Lung (tissue), 12 donors: ENCODE data around the gene MYL5. TPM values are rescaled to one million over a fixed set of nuclear protein-coding genes. Genes with fewer than 3 reads are reported as not detected.

Experiments
- ATAC-seq: fragments of 200-7000 bp; cut with Tn5 transposase; one replicate; pipeline ENCODE4 v1.9.1; 2020; ENCODE audit warnings: moderate number of reproducible peaks; ENCODE audit not compliant: insufficient read depth, low FRiP score
- DNase-seq, 3 donors: peaks; one replicate each; pipeline ENCODE4 v3.0.0-alpha.2; 2013 to 2017
- H3K27ac ChIP-seq, 2 donors: one replicate each; pipeline ENCODE4 v1.5.1; 2013; ENCODE audit warnings: mild to moderate bottlenecking in 2 of 2, moderate library complexity in 2 of 2, control low read depth in 1 of 2, inconsistent platforms in 1 of 2, low read depth in 1 of 2, low read length in 1 of 2
- H3K27me3 ChIP-seq, 3 donors: one replicate each; pipeline ENCODE4 v1.5.1; 2013; ENCODE audit warnings: low read length in 2 of 3; ENCODE audit not compliant: control insufficient read depth in 3 of 3, insufficient read depth in 3 of 3
- H3K36me3 ChIP-seq, 4 donors: one replicate each; pipeline ENCODE4 v1.5.1; 2013; ENCODE audit warnings: low read length in 4 of 4, mild to moderate bottlenecking in 1 of 4, moderate library complexity in 1 of 4; ENCODE audit not compliant: control insufficient read depth in 4 of 4, insufficient read depth in 4 of 4
- H3K4me1 ChIP-seq, 5 donors: one replicate each; pipeline ENCODE4 v1.5.1; 2013; ENCODE audit warnings: low read length in 5 of 5, mild to moderate bottlenecking in 2 of 5, moderate library complexity in 1 of 5; ENCODE audit not compliant: control insufficient read depth in 5 of 5, insufficient read depth in 5 of 5
- H3K4me3 ChIP-seq: one replicate; pipeline ENCODE4 v1.5.1; 2013; ENCODE audit warnings: mild to moderate bottlenecking, control low read depth, moderate library complexity
- H3K9ac ChIP-seq, 2 donors: one replicate each; pipeline ENCODE4 v1.5.1; 2013; ENCODE audit warnings: low read length in 2 of 2, control low read depth in 1 of 2; ENCODE audit not compliant: insufficient read depth in 1 of 2
- H3K9me3 ChIP-seq, 4 donors: one replicate each; pipeline ENCODE4 v1.5.1; 2013; ENCODE audit warnings: low read length in 3 of 4, mild to moderate bottlenecking in 1 of 4, moderate library complexity in 1 of 4; ENCODE audit not compliant: control insufficient read depth in 4 of 4, insufficient read depth in 3 of 4
- CTCF ChIP-seq: IDR thresholded peaks from 2 replicates; pipeline ENCODE4 v1.5.1; 2012; ENCODE audit warnings: mild to moderate bottlenecking; ENCODE audit errors: control extremely low read depth, extremely low read depth
- WGBS, 2 donors: extraction: QIAGEN DNeasy Blood & Tissue Kit; methylation state at CpG; one replicate each; pipeline ENCODE4 v1.1.7; 2013; 5-methylcytosine and 5-hydroxymethylcytosine counted together
- polyA plus RNA-seq, 2 donors: library from polyadenylated mRNA; stranded (reverse); fragments of 200-250 nt; gene quantifications; one replicate each; pipeline ENCODE4 v1.2.1, GENCODE V29; 2013
- total RNA-seq, 2 donors: library from RNA; depleted of rRNA in 1 of 2; stranded (reverse); fragments of >200 nt in 1 of 2; gene quantifications; one replicate each; pipeline ENCODE4 v1.2.1, GENCODE V29; 2014 to 2021
- donor health status: control.
- donor health status: control.
- donor health status: Bipolar disorder and iron deficiency.
- donor health status: healthy.
- donor health status: DM: yes; HTN: yes; CAD: no.

Gene MYL5
- total and polyA plus RNA-seq, 4 donors = 5.6 to 20.0 (median 10.5) TPM

DNA sequence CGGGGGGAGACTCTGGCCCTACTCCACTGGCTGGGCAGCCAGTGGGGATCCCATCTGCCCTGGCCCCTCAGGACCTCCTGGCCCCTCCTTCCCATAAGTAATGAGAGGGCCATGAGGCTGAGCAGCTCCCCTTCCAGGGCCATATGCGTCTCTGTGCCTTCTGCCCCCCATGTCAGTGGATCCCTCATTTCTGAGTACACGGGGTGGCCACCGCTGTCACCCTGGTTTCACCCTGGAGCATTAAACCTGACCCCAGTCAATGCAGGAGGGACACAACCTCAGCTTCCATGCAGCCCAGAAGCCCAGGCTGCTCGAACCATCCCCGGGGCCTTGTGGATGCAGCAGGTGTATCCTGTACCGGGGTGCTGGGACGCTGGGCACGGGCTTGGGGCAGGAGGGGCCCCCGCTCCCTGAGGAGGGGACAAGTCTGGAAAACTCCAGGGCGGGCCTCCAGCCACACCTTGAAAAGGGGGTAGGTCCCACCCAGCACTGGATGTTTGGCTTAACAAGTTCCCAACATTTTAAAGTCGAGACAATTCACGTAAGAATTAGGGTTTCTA, 24.5 kb upstream of the MYL5 start:
- Histone ChIP-seq H3K4me1 (no peaks in the 10 kb centered on the region), H3K36me3 (no peaks in the 10 kb centered on the region), H3K27ac (no peak overlapping the region), H3K9me3 (peaks cover 0 to 4% (median 0%) of the 10 kb centered on the region in 4 donors), H3K4me3 (no peak overlapping the region), H3K27me3 (peaks cover 0 to 40% (median 3%) of the 10 kb centered on the region in 3 donors), H3K9ac (no peak overlapping the region)
- ATAC-seq (no peak), DNase-seq (no peak)
- TF ChIP-seq CTCF = no peak
- WGBS, 2 donors = 87 to 90% methylated on average over 13 of the region's 13 CpGs

DNA sequence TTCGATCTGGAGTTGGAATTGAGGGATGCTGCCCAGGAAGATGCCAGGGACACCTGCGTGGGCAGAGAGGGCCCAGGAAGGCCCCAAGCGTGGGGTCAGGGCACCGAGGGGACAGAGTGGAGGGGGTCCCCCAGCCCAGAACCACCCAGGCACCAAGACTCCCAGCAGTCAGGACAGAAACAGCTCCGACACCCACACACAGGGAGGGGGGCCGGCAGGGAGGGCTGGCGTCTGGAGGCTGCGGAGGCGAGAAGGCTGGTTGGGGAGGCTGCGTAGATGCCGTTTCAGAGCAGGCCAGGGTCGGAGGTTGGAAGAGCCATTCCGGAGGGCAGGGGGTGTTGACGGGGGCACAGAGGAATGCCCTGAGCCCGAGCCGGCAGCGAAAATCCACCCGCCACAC, 23.9 kb upstream of the MYL5 start:
- ATAC-seq (no peak), DNase-seq (peak in 1 of 3 donors; percentile 6)
- WGBS, 2 donors = 76 to 88% methylated on average over 17 to 18 of the region's 18 CpGs
- Histone ChIP-seq H3K9me3 (peaks cover 0 to 4% (median 0%) of the 10 kb centered on the region in 4 donors), H3K27ac (no peak overlapping the region), H3K9ac (no peak overlapping the region), H3K27me3 (peaks cover 0 to 44% (median 3%) of the 10 kb centered on the region in 3 donors), H3K4me3 (no peak overlapping the region), H3K4me1 (no peaks in the 10 kb centered on the region), H3K36me3 (no peaks in the 10 kb centered on the region)
- TF ChIP-seq CTCF = no peak

DNA sequence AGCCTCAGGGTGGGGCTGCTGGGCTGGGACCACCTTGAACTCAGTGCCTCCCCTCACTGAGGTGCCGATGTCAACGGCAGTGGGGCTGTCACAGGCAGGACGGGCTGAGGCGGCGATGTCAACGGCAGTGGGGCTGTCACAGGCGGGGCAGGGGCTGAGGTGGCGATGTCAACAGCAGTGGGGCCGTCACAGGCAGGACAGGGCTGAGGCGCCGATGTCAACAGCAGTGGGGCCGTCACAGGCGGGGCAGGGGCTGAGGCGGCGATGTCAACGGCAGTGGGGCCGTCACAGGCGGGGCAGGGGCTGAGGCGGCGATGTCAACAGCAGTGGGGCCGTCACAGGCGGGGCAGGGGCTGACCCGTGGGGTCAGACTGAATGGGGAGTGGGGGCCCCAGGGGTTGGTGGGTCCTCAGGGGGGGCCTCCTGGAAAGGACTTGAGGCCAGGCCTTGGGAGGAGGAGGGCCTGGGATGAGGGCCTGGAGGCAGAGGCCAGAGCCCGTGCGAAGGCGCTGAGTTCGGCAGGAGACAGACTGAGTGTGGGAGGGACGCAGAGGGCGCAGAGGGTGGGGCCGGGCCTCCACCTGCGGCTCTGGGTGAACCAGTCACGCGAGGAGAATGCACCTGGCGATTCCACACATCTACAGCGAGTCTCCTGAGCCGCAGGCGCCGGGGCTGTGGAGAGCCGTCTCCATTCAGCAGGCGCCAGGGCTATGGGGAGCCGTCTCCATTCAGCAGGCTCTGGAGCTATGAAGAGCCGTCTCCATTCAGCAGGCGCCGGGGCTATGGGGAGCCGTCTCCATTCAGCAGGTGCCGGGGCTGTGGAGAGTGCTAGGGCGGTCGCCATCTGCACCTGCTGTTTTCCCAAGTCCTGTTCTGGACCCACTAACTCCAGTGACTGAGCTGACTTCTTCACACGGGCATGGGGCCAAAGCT, 23.1 kb upstream of the MYL5 start:
- no peak overlapping the region for H3K4me3 ChIP-seq
- H3K27ac ChIP-seq = no peak overlapping the region
- peaks cover 0 to 7% (median 0%) of the 10 kb centered on the region in 4 donors for H3K9me3 ChIP-seq
- H3K36me3 ChIP-seq = no peaks in the 10 kb centered on the region
- DNase-seq (peak in 1 of 3 donors; percentile 15), ATAC-seq (no peak)
- H3K4me1 ChIP-seq = no peaks in the 10 kb centered on the region
- no peak for TF ChIP-seq CTCF
- 37 to 48% methylated on average over 45 to 49 of the region's 49 CpGs for WGBS, 2 donors
- H3K27me3 ChIP-seq = peaks cover 0 to 48% (median 3%) of the 10 kb centered on the region in 3 donors
- no peak overlapping the region for H3K9ac ChIP-seq
